ENCODE measurements around the gene FAXC. TPM values are rescaled to one million over a fixed set of nuclear protein-coding genes. Genes with fewer than 3 reads are reported as not detected.

FAXC gene
- total RNA-seq, 4 donors from 2014 or later = 1.6 to 6.8 (median 4.9) TPM

DNA sequence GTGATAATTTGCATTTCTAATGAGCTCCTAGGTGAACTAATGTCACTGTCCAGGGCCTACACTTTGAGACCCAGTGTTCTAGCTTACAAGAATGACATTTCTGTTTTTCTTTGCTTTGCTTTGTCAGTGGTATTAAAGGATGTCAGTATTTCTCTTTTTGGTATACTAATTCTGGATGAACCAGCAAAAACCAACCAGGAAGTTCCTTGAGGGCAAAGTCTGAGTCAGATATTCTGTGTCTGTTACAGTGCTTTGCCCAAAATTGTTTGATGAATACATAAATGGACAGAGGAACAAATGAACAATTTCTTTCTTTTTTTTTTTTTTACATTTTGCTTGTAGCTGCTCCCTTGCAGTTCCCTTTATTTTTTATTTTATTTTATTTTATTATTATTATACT is 29.2 kb upstream of the FAXC start:
- H3K27ac ChIP-seq = no peak overlapping the region
- H3K36me3 ChIP-seq = peaks cover 4% of the 10 kb centered on the region
- no peaks in the 10 kb centered on the region for H3K4me1 ChIP-seq
- H3K27me3 ChIP-seq = no peaks in the 10 kb centered on the region
- no peak for DNase-seq (ENCODE audit: low spot score in 2 of 2)
- H3K9me3 ChIP-seq = no peaks in the 10 kb centered on the region
- TF ChIP-seq EP300 (IDR thresholded peaks at IDR 0.05) = no peak
- TF ChIP-seq, protein P1, sequence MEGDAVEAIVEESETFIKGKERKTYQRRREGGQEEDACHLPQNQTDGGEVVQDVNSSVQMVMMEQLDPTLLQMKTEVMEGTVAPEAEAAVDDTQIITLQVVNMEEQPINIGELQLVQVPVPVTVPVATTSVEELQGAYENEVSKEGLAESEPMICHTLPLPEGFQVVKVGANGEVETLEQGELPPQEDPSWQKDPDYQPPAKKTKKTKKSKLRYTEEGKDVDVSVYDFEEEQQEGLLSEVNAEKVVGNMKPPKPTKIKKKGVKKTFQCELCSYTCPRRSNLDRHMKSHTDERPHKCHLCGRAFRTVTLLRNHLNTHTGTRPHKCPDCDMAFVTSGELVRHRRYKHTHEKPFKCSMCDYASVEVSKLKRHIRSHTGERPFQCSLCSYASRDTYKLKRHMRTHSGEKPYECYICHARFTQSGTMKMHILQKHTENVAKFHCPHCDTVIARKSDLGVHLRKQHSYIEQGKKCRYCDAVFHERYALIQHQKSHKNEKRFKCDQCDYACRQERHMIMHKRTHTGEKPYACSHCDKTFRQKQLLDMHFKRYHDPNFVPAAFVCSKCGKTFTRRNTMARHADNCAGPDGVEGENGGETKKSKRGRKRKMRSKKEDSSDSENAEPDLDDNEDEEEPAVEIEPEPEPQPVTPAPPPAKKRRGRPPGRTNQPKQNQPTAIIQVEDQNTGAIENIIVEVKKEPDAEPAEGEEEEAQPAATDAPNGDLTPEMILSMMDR (IDR thresholded peaks at IDR 0.05) = no peak
- TF ChIP-seq POLR2A (IDR thresholded peaks at IDR 0.05) = no peak
- H3K4me3 ChIP-seq = no peak overlapping the region

DNA sequence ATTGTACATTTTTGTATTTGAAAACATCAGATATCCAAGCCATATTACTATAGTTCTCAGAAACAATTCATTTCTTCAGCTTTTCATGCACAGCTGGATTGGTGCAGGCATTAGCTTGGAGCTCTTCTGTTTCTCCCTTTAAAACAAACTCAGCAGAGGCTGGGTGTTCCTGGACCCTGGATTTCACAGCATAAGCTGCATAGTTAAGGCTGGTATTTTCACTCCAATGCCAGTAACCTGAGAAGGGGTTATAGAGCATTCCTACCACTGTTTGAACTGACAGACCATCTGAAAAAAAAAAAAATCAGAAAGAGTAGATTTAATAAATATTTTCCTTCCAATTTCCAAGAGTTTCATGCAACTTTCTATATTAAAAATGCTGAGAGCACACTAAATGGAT is 20.1 kb upstream of the FAXC start:
- Histone ChIP-seq H3K4me1 (no peaks in the 10 kb centered on the region), H3K27me3 (no peaks in the 10 kb centered on the region), H3K9me3 (no peaks in the 10 kb centered on the region), H3K27ac (no peak overlapping the region), H3K36me3 (no peaks in the 10 kb centered on the region), H3K4me3 (no peak overlapping the region)
- TF ChIP-seq, protein P1 (IDR thresholded peaks at IDR 0.05) = no peak
- TF ChIP-seq EP300 (IDR thresholded peaks at IDR 0.05) (no peak), POLR2A (IDR thresholded peaks at IDR 0.05) (no peak), POLR2AphosphoS5 (IDR thresholded peaks at IDR 0.05) (no peak)
- DNase-seq (ENCODE audit: low spot score in 2 of 2) = no peak

DNA sequence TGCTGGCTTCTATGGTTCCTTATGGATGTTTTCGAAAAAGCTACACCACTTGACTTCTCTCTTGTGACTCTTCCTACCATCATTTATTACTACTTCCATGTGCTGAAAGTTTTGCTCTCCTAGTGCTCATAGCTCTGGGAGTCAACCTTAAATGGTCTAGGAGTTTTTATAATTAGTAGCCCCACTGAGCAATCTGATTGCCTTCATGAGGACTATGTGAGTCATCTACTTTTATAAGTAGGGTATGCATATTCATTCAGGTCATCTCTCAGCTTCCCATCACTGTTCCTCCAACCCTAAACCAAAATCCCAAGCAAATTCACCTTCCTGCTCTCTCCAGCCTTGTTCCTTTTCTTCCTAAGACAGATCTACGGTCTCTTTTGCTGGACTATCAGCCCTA is 17.4 kb upstream of the FAXC start:
- TF ChIP-seq POLR2A (IDR thresholded peaks at IDR 0.05) (no peak), EP300 (IDR thresholded peaks at IDR 0.05) (no peak), POLR2AphosphoS5 (IDR thresholded peaks at IDR 0.05) (no peak)
- TF ChIP-seq, protein P1 (IDR thresholded peaks at IDR 0.05) = no peak
- Histone ChIP-seq H3K36me3 (no peaks in the 10 kb centered on the region), H3K27ac (no peak overlapping the region), H3K4me3 (no peak overlapping the region), H3K4me1 (no peaks in the 10 kb centered on the region), H3K27me3 (no peaks in the 10 kb centered on the region), H3K9me3 (no peaks in the 10 kb centered on the region)
- no peak for DNase-seq (ENCODE audit: low spot score in 2 of 2)
- 94% methylated on average over 2 of the region's 2 CpGs for WGBS

DNA sequence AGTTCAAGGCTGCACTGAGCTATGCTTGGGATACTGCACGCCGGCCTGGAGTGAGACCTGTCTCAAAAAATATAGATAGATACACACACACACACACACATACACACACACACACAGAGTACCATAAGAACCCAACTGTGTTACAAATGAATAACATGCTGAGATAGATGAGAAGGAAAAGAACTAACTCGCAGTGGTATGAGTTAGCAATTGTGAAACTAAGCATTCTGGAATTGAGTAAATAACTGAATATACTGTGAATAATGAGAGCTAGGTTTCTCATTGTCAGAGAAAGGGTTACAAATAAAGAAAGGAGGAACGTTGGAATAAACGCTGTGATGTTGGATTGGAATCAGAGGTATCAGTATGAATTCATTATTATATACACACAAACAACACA is 14.6 kb upstream of the FAXC start:
- H3K4me1 ChIP-seq = no peaks in the 10 kb centered on the region
- H3K27me3 ChIP-seq = peaks cover under 1% of the 10 kb centered on the region
- DNase-seq (ENCODE audit: low spot score in 2 of 2) = no peak
- no peak overlapping the region for H3K27ac ChIP-seq
- H3K36me3 ChIP-seq = no peaks in the 10 kb centered on the region
- no peak overlapping the region for H3K4me3 ChIP-seq
- TF ChIP-seq, protein P1 (IDR thresholded peaks at IDR 0.05) = no peak
- TF ChIP-seq EP300 (IDR thresholded peaks at IDR 0.05) = no peak
- TF ChIP-seq POLR2A (IDR thresholded peaks at IDR 0.05) = no peak
- H3K9me3 ChIP-seq = no peaks in the 10 kb centered on the region
- 92% methylated on average over 5 of the region's 5 CpGs for WGBS

DNA sequence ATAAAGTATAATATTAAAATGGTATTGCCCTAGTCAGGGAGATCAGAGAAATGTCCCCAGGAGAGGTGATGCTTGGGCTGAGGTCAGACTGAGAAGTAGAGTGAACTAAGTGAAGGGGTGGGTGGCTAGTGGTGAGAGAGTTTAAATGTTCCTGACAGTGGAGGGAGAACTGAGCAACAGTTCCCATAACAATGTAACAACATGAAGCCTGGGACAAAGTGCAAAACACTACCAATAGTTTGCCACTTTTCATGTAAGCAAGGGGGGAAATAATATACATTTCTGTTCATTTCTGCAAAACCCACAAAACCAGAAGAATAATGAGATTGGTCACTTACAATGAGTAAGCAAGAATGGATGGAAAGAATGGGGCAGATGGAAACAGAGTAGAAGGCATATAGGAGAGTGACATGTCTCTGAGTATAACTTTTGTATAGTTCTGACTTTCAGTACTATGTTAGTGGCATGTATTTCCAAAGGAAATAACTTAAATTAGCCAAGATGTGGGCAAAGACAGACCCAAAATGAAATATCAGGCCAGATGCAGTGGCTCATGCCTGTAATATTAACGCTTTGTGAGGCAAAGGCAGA is 13.3 kb upstream of the FAXC start:
- H3K4me3 ChIP-seq = no peak overlapping the region
- H3K9me3 ChIP-seq = no peaks in the 10 kb centered on the region
- no peak for DNase-seq (ENCODE audit: low spot score in 2 of 2)
- no peak overlapping the region for H3K27ac ChIP-seq
- H3K4me1 ChIP-seq = no peaks in the 10 kb centered on the region
- peaks cover 8% of the 10 kb centered on the region for H3K27me3 ChIP-seq
- 91% methylated on average over 1 of the region's 1 CpG for WGBS
- no peak for TF ChIP-seq EP300 (IDR thresholded peaks at IDR 0.05)
- TF ChIP-seq, protein P1 (IDR thresholded peaks at IDR 0.05) = no peak
- no peak for TF ChIP-seq POLR2AphosphoS5 (IDR thresholded peaks at IDR 0.05)
- TF ChIP-seq POLR2A (IDR thresholded peaks at IDR 0.05) = no peak
- H3K36me3 ChIP-seq = no peaks in the 10 kb centered on the region

Data from suprapubic skin (tissue), 4 donors.